GM18508 (cell line): ENCODE measurements around the gene EPB41L1.

Source experiments
- ATAC-seq: cut with Tn5 transposase; IDR thresholded peaks from one replicate; pipeline ENCODE4 v1.9.1; 2021; ENCODE audit warnings: moderate number of reproducible peaks; ENCODE audit not compliant: insufficient read depth, unreplicated experiment

Gene EPB41L1

DNA sequence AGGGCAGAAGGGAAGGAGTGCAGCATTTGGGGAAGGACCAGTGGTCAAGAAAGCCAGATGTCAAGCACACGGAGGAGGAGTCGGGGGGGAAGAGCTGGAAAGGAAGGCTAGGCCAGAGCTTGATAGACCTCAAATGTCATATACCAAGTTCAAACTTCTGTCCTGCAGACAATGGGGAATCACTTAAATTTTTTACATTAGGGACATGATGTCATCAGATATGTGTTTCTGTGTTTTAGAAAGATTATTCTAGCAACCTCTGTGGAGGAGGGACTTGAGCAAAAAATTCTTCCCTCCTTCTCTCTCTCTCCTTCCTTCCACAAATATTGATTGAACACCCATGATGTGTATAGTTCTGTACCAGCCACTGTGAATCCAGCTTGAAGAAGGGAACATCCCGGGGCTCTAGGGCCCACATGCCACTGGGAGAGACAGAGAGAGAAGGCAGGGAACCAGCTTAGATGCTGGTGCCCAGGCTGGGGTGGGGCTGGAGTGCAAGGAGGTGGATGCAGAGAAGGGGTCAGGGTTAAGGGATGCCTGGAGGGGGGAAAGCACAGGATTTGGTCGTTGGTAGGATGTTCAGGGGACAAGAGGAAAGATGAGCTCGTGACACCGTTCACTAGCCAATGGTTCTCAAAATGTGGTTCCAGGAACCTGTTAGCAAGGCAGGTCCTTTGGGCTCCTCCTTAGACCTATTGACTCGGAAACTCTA lies 61.9 kb downstream of the EPB41L1 start:
- ATAC-seq, result no peak

DNA sequence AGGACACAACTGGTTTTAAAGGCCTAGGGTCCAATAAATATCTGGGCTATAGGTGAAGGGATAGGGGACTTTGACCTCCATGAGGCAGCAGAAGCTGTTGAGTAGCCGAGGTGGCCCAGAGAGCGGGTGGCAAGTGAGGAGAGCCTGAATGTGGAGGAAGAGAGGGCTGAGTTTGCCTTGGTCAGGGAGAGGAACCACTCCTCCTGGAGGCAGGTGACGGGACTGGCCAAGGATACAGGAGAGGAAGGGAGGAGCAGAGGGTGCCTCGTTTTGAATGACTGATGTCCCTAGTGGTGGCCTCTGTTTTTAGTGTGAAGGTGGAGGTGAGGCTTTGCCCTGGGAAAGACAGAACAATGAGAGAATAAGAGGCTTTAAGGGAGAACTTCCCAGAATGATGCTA lies 62.7 kb downstream of the EPB41L1 start:
- ATAC-seq, result no peak

DNA sequence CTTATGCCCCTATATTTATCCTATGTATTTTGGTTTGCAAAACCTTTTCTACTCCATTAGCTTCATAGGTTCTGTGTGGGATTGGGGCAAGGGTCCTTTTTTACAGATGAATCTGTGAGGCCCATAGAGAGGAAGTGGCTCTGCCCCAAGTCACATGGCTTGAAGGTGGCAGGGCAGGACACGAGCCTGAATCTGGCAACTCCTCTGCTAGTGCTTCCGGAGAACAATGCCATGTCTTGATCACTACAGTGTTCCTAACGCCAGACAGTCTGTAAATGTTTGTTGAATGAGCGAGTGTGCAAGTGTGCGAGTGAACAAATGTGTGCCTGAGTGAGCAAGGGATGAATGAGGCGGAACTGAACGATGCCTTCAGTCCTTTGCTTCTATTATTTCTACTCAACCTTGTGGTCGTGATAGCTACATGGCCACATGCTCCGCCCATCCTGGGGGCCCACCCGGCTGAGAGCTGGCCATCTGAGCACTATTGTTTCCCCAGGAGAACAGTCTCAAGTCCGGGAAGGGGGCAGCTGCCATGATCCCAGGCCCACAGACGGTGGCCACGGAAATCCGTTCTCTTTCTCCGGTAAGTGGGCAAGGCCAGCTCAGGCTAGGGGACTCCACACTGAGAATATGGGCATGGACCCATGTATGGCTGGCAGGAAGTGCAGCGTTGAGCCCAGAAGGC lies 64.0 kb downstream of the EPB41L1 start:
- ATAC-seq, result no peak

DNA sequence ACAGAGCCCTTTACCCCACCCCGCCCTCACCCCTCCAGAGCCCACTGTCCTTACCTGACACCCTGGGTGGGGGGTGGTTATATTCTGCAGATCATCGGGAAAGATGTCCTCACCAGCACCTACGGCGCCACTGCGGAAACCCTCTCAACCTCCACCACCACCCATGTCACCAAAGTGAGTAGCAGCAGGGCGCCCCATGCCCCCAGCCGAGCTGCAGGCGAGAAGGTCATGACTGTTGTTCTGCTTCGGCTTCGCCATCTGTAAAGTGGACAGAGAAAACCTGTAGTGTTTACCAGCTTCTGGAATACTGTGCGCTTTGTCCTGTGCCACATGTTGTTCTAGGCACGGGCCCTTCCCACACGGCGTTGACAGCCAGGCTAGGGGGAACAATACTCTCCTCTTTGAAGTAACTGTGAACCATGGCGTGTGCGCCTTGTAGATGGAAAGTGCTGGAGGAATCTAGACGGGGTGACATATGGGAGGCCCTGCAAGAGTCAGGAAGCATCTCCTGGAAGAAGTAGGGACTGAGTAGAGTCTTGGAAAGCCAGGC lies 65.2 kb downstream of the EPB41L1 start:
- no peak for ATAC-seq

DNA sequence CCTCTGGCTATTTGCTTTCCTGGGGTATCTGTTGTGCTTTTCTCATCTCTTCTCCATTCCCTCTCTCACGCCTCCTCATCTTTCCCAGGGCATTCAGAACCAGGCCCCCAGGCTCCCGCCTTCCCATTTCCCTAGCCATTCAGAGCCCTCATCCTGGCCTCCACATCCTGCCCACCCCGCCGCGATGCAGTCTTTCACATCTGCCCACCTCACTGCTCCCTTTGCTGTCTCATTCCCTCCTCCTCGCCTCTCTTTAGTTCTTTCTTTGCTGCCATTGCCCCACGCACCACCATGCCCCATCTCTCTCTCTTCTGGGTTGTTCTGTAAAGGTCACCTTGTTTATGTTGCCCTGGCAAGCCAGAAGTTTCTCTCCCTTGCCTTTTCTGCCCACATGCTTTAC lies 71.1 kb downstream of the EPB41L1 start:
- ATAC-seq, result no peak

DNA sequence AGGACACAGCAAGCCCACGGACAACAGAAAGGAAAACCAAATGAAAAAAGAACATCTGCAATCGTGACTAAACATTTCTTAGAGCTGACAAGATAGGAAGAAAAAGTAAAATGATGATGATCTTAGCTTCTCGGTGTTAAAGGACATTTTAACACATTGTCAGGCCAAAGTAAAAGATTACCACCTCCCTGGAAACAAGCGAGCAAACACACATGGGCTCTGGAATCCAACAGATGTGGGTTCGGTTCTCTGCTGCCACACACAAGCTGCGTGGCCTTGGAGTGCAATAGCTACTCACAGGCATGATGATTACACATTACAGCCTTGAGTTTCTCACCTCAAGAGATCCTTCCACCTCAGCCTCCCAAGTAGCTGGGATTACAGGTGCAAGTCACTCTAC lies 74.2 kb downstream of the EPB41L1 start:
- ATAC-seq, result no peak

DNA sequence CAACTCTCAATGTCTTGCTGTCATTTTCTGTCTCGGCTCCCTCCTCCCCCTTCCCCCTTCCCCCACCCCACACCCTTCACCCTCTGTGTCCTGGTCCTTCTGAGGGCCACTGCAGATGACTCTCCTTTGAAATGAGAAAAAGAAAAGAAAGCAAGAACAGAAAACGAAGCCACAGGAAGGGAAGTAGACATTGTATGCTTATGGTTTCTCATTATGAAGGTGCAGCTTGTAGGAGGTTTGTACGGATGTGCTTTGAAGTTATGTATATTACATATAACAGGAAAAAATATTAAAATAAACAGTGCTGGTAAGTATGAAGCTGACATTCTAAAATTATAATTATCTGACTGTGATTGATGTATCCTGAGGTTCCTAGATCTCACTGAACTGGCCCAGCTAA lies 75.5 kb downstream of the EPB41L1 start:
- ATAC-seq, result no peak

DNA sequence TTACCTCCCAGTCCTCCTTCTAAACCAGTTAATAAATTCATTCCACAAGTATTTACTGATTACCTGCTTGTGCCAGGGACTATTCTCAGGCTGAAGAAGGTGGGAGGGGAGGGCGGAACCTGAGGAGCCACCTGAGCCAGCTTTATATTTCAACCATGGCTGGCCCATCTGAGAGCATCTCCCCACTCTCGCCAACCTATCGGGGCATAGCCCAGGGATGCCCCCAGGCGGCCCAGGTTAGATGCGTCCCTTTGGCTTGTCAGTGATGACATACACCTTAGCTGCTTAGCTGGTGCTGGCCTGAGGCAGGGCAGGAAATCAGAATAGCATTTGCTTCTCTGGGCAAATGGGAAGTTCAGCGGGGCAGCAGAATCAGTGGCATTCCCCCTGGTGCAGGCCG lies 76.8 kb downstream of the EPB41L1 start:
- ATAC-seq, result no peak

DNA sequence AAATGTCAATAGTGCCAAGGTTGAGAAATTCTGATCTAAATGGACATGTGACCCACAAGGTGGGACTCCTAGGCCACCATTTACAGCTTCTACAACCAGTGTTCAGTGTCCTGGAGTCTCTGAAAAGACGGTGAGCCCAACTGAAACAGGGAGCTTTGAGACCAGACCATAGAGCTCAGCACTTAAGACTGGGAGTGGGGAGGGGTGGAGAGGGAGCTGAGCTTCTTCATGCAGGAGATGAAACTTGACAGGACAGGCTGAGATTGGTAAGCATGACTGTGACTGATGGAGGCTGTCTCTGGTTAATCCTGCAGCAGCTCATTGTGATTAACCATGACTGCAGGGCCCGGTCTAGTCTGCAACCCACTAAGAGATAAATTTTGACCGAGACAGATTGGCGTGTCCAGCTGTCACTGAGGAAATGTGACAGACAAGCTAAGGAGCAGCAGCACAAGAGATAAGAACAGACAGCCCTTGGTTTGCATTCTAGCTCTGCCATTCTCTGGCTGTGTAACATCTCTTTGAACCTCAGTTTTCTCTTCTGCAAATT lies 80.3 kb downstream of the EPB41L1 start:
- ATAC-seq, result no peak

DNA sequence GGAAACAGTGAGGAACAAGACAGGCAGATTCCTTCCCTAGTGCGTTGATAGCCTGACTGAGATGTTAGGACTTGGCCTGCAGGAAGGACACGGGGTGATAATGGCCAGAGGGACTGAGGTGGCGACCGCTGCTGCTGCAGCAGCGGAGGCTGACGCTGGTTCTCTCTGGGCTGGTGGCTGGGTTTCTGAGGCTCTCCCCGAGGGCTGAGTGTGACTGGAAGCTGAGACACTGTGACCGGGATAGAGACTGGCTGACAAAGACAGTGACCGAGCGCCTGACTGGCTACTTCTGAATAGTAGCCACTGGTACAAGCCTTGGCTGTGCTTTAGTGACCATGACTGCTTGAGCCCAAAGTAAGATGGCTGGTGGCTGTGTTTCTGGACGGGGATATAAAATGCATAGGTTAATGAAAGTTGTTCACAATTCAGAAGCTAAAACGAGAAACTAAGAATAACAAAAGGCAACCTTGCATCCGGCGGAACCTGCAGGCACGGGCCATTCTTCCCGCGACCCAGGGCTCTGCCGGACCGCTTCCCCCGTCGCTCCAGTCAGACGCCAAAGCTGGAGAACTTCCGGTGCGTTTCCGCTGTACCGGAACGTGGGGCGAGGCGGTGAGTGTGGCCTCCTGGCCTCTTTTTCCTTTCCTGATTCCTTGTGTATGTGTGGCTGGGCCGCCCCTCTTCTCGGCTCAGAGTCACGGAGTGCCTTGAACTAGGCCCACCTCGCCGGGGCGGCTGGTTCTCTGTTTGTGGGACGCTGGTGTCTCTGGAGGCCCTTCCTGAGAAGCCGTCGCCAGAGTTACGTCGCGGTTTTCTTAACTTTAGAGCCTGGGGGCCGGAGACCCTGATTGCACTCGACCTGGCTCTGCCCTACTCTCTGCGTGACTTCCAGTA lies 81.6 kb downstream of the EPB41L1 start, which contains the start of gene AAR2:
Gene AAR2, plus strand, starts transcription at position 587 of the 894 bp plus-strand sequence. CDS start 3,391 bp downstream, outside the sequence.
- no peak for ATAC-seq

DNA sequence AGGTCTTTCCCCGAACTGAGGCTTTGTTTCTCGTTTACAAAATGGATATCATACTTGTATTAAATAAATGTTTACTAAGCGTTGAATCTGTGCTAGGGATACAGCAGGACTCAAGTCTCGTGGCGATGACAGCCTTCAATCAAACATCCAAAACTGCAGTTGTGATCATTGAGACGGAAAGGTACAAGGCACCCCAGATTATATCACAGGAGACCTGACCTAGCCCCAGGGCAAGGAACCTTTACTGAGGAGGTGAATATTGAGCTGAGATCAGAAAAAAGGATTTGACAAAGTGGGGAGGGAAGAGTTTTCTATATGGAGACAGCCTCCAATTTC lies 82.2 kb downstream of the EPB41L1 start:
- no peak for ATAC-seq

DNA sequence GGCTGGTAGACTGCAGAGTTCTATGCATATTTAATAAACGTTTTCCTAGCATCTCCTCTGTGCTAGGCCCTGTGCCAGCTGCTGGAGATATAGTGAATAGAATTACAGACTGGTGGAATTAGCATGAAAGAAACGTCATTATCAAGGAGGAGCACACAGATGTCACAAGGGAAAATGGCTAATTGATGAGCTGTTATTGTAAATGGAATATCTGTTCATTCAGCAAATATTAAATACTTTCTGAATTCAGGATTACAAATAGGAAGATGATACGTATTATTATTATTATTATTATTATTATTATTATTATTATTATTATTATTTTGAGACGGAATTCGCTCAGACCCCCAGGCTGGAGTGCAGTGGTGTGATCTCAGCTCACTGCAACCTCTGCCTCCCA lies 82.9 kb downstream of the EPB41L1 start:
- ATAC-seq, result no peak

DNA sequence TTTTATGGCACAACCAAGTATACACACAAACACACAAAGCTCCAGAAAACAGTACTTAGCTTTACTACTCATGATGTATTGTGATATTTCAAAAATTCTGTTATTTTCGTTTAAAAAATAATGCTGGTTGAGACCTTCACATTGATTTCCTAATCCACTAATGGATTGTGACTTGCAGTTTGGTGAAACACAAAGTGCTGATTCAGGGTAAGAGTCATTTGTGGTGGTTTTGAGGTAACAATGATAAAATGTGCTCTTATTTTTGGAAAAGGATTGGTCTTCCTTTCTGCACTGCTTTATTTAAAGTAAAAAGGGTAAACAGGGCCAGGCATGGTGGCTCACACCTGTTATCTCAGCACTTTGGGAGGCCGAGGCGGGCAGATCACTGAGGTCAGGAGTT lies 83.6 kb downstream of the EPB41L1 start:
- ATAC-seq, result no peak

DNA sequence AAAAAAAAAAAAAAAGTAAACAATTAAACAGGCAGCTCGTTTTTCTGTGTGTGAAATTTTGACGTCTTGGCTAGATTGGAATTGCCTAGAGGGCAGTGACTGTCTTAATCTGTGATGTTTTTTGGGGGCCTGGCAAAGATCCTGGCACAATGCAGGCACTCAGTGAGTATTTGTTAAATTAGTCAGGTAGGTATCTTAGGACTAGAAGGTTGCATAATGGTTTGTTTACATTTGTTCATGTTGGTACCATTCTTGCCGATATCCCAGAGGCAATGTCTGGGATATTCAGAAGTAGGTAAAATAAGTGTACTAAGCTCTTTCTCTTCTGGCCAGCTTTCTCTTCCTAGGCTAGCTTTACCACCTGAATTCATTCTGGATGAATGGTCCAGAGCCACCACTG lies 84.2 kb downstream of the EPB41L1 start:
- ATAC-seq, result no peak

DNA sequence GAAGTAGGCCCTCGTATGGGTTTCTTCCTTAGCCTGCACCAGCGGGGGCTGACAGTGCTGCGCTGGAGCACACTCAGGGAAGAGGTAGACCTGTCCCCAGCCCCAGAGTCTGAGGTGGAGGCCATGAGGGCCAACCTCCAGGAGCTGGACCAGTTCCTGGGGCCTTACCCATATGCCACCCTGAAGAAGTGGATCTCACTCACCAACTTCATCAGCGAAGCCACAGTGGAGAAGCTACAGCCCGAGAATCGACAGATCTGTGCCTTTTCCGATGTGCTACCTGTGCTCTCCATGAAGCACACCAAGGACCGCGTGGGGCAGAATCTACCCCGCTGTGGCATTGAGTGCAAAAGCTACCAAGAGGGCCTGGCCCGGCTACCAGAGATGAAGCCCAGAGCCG lies 85.5 kb downstream of the EPB41L1 start:
- ATAC-seq, result no peak

DNA sequence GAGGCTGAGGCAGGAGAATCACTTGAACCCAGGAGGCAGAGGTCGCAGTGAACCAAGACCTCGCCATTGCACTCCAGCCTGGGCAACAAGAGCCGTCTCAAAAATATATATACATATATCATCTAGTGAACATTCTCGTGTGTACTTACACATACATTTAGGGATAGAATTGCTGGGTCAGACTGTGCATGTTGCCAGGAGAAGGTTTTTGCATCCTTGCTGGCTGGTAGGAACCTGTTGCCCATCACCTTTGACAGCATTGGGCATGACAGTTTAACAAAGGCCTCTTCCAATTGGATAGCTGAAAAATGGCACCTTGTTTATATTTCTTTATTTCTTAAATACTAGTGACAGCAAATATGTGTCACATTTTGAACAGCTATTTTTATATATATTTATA lies 87.1 kb downstream of the EPB41L1 start:
- ATAC-seq, result no peak

DNA sequence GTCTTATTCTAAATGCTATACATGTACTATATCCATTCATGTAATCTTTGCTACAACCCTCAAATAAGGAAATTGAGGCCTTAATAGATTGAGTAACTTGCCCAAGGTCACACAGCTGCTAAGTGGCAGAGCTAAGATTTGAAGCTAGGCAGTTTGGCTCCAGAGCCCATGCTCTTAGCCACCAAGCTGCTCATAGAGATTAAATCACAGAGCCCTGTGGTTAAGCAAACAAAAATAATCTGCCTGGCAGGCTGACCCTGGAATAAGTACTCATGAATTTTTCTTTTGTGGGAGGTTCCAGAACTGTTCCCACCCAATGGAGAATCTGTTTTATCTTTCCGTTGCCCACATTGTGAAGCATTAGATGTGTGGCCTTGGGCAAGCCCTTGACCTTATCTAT lies 89.2 kb downstream of the EPB41L1 start:
- ATAC-seq, result no peak

DNA sequence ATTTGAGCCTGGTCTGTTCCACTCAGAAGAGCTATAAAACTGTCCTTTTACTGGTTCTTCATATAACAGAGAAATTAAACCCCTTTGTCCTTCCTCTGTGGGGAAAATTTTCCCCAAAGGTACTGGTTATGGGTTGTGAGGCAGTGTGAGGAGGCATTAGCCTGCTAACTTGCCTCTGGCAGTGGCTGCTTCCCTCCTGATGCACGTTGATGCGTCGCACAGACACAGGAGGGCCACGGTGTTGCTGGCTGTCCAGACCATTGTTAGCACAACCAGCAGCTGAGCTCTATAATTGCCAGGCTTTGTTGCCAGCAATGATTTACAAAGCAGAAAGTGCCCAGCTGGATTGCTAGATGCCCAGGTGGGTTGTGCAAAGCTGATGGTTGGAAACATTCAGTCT lies 91.9 kb downstream of the EPB41L1 start:
- no peak for ATAC-seq

DNA sequence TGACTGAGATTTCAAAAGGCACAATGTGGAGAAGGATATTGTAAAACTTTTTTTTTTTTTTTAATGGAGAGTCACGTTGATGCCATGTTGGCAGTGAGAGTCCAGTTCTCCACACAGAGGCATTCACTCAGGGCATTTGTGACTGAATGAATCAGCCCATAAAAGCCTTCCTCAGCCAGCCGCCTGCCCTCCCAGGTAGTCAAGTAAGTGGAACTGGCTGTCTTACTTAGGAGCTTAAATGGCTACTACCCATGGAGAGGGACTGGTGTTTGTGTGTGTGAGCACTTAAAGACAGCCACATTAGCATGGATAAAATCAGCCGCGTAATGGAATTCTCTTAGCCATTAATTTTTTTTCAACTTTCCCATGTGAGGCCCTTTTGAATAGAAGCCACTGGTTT lies 94.3 kb downstream of the EPB41L1 start:
- no peak for ATAC-seq

DNA sequence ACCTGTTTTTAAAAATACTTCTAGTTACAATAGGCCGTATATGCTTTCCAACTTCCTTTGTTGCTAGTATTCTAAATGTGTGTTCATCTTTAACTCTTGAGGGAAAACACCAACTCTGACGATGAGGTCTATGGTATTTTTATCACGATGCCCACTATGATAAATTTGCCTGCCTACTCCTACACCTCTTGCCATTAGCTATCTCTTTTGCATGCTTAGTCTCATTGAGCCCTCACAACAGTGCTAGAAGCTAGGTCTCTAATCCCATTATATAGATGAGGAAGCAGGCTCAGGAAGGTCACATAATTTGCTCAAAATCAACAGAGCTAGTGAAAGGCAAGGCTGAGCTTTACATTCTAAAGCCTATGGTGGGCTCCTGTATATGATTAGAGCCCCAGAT lies 94.9 kb downstream of the EPB41L1 start:
- no peak for ATAC-seq

DNA sequence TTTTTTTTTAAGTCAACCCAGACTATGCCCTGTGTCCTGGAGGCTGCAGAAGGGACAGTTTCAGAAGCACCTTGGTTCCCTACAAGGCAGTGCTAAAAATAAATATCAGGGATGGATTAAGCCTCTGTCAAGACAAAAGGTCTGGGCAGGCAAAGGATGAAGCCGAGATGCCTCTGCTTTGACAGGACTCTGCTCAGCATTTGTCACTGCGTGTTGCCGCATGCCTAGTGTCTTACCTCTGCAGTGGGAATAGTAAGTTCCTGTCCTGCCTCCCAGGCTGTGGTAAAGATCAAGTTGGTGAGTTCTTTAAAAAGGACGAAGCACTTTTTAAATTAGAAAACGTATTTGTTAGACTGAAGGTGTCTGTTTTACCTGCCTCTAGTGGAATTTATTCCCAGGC lies 96.9 kb downstream of the EPB41L1 start:
- no peak for ATAC-seq
